NCI-H460 (cell line): ENCODE measurements around the gene FLT3. TPM values are rescaled to one million over a fixed set of nuclear protein-coding genes. Genes with fewer than 3 reads are reported as not detected.
"Not testable (repeated sequence)": the region's sequence is repeated elsewhere in the genome, so short reads cannot be mapped to it uniquely, and the experiment has no call there.

ENCODE experiments used
- DNase-seq: peaks from one replicate; pipeline ENCODE4 v3.0.0-alpha.2; 2016; ENCODE audit warnings: low read depth; ENCODE audit errors: extremely low read depth
- total RNA-seq: library from RNA; depleted of rRNA; stranded (reverse); fragments of >200 nt; shearing (Covaris generic); gene quantifications from 2 replicates; pipeline ENCODE4 v1.2.3, GENCODE V29; 2014

The FLT3 gene
- total RNA-seq, 1 experiment from 2014 or later, result not detected

- DNase-seq, result no peak
These were observed 53.4 kb downstream of the FLT3 start for GRCh38 chr13:28046981-28047380.

- no peak for DNase-seq
These were observed 54.5 kb downstream of the FLT3 start for GRCh38 chr13:28045861-28046260.

- no peak for DNase-seq
These were observed 55.8 kb downstream of the FLT3 start for GRCh38 chr13:28044608-28045007.

- no peak for DNase-seq
These were observed 57.2 kb downstream of the FLT3 start for GRCh38 chr13:28043224-28043623.

- DNase-seq, result no peak
These were observed 58.9 kb downstream of the FLT3 start for GRCh38 chr13:28041501-28041900.

- no peak for DNase-seq
These were observed 59.3 kb downstream of the FLT3 start for GRCh38 chr13:28041031-28041461.

- DNase-seq, result no peak
These were observed 63.0 kb downstream of the FLT3 start for GRCh38 chr13:28037399-28037798.

GRCh38 chr13:28035146-28035782 lies 65.1 kb downstream of the FLT3 start:
- DNase-seq, result no peak

- DNase-seq, result no peak
These were observed 66.3 kb downstream of the FLT3 start for GRCh38 chr13:28033894-28034655.

GRCh38 chr13:28032438-28032837 lies 67.9 kb downstream of the FLT3 start:
- DNase-seq, result not testable (repeated sequence)

GRCh38 chr13:28031896-28032288 lies 68.5 kb downstream of the FLT3 start:
- DNase-seq, result no peak

- no peak for DNase-seq
These were observed 69.0 kb downstream of the FLT3 start for GRCh38 chr13:28031220-28031895.

GRCh38 chr13:28027607-28028364 lies 72.6 kb downstream of the FLT3 start:
- DNase-seq, result no peak

GRCh38 chr13:28027071-28027470 lies 73.3 kb downstream of the FLT3 start:
- DNase-seq, result no peak

- DNase-seq, result no peak
These were observed 73.9 kb downstream of the FLT3 start for GRCh38 chr13:28026508-28026907.

GRCh38 chr13:28022848-28023518 lies 77.4 kb downstream of the FLT3 start:
- DNase-seq, result no peak

GRCh38 chr13:28014301-28014700 lies 86.1 kb downstream of the FLT3 start:
- DNase-seq, result no peak

- DNase-seq, result no peak
These were observed 86.9 kb downstream of the FLT3 start for GRCh38 chr13:28013482-28013881.

GRCh38 chr13:28012896-28013295 lies 87.5 kb downstream of the FLT3 start:
- DNase-seq, result no peak

GRCh38 chr13:28012383-28012782 lies 88.0 kb downstream of the FLT3 start:
- DNase-seq, result no peak
